RWPE2 (cell line): ENCODE data around the gene MACF1.
"Not testable (repeated sequence)": the region's sequence is repeated elsewhere in the genome, so short reads cannot be mapped to it uniquely, and the experiment has no call there.

Experiments
- ATAC-seq: fragments of 200-7000 bp; cut with Tn5 transposase; 3 replicates; pipeline ENCODE4 v1.9.1; 2021; ENCODE audit warnings: low read depth
- DNase-seq: peaks from one replicate; pipeline ENCODE4 v3.0.0-alpha.2; 2020; ENCODE audit warnings: low spot score
- H3K27ac ChIP-seq: fragments of 450-650 bp; 2 replicates; pipeline ENCODE4 v1.5.1; 2017; ENCODE audit warnings: mild to moderate bottlenecking; ENCODE audit not compliant: poor library complexity, severe bottlenecking
- H3K27me3 ChIP-seq: fragments of 250-450 bp; sonication (Bioruptor Pico); 2 replicates; pipeline ENCODE4 v1.5.1; 2021; ENCODE audit warnings: mild to moderate bottlenecking, moderate library complexity; ENCODE audit not compliant: insufficient read depth, poor library complexity, severe bottlenecking
- H3K36me3 ChIP-seq: fragments of 250-450 bp; sonication (Bioruptor Pico); 2 replicates; pipeline ENCODE4 v1.5.1; 2020; ENCODE audit warnings: low read depth, mild to moderate bottlenecking, moderate library complexity
- H3K4me1 ChIP-seq: fragments of 250-450 bp; sonication (Bioruptor Pico); 2 replicates; pipeline ENCODE4 v1.5.1; 2021; ENCODE audit warnings: mild to moderate bottlenecking, moderate library complexity; ENCODE audit not compliant: insufficient read depth, poor library complexity, severe bottlenecking
- H3K4me3 ChIP-seq: fragments of 250-450 bp; sonication (Bioruptor Pico); 2 replicates; pipeline ENCODE4 v1.5.1; 2021; ENCODE audit warnings: mild to moderate bottlenecking, moderate library complexity; ENCODE audit not compliant: severe bottlenecking
- H3K9me3 ChIP-seq: fragments of 250-450 bp; sonication (Bioruptor Pico); 2 replicates; pipeline ENCODE4 v1.5.1; 2021; ENCODE audit warnings: mild to moderate bottlenecking, moderate library complexity; ENCODE audit not compliant: severe bottlenecking
- TF ChIP-seq, protein P1 (sequence below): fragments of 450-650 bp; IDR thresholded peaks from one replicate; pipeline ENCODE4 v1.5.1; 2017; ENCODE audit warnings: mild to moderate bottlenecking, moderate library complexity; ENCODE audit not compliant: poor library complexity, severe bottlenecking

Gene MACF1

DNA sequence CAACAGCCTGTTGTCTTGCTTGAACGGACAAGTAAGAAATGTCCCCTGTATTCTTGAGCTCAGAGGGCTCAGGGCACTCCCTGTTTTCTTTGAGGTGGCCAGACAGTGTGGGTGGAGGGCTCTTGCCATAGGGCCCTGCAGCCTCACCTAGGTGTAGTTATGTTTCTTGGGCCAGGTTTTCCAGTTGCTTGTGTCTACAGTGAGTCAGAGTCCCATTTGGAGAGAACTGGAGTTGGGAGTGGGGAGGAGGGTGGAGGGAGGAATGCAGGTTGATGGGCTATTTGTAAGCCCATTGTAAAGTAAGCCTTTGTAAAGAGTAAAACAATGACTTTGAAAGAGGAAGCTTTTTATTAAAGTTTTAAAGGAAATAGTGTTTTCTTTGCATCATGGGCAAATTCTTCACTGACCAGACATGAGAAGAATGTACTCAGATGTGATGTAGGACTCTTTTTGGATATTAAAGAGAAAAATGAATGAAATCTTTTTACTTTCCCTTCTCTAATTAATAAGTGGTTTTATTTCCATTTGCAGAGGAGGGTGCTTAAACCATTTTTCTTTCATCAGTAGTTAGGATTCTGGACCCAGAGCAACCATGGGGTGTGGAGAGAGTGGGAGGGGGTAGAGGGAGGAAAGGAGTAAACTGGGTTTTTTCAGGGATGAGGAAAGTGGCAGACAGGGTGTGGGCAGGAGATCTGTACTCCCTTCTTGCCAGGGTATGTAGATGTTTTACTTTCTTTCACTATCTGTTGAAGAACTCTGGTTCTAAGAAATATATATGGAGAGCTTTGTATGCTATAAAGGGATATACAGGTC is 45.1 kb upstream of the MACF1 start:
- Histone ChIP-seq H3K27ac (peak overlapping the region; percentile 97), H3K4me3 (peak overlapping the region; percentile 6), H3K4me1 (peaks cover 54% of the 10 kb centered on the region), H3K27me3 (no peaks in the 10 kb centered on the region), H3K9me3 (no peaks in the 10 kb centered on the region), H3K36me3 (no peaks in the 10 kb centered on the region; the same call in 1 of the 2 replicates)
- ATAC-seq = peak; percentile 89
- peak; percentile 76 for DNase-seq
- TF ChIP-seq, protein P1, sequence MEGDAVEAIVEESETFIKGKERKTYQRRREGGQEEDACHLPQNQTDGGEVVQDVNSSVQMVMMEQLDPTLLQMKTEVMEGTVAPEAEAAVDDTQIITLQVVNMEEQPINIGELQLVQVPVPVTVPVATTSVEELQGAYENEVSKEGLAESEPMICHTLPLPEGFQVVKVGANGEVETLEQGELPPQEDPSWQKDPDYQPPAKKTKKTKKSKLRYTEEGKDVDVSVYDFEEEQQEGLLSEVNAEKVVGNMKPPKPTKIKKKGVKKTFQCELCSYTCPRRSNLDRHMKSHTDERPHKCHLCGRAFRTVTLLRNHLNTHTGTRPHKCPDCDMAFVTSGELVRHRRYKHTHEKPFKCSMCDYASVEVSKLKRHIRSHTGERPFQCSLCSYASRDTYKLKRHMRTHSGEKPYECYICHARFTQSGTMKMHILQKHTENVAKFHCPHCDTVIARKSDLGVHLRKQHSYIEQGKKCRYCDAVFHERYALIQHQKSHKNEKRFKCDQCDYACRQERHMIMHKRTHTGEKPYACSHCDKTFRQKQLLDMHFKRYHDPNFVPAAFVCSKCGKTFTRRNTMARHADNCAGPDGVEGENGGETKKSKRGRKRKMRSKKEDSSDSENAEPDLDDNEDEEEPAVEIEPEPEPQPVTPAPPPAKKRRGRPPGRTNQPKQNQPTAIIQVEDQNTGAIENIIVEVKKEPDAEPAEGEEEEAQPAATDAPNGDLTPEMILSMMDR = no peak

DNA sequence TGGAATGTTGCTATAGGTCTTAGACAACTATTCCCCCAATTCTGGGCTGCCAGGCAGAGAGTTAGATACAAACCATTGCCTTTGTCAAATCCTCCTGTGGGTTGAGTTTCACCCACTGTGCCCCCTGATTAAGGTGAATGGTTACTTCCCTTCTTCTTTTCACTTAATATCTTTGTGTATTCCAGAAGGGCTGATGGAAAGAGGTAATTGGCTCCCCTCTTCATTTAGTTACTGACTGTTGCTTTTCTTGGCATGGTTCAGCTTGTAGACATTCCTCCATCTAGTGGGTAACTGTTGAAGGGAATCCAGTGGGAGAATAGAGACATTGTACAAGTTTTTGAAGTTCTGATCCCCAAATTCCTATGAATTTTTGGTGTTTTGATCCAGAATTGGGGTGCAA is 43.8 kb upstream of the MACF1 start:
- Histone ChIP-seq H3K9me3 (no peaks in the 10 kb centered on the region), H3K27me3 (no peaks in the 10 kb centered on the region), H3K27ac (peak overlapping the region; percentile 97), H3K36me3 (no peaks in the 10 kb centered on the region; the same call in 1 of the 2 replicates), H3K4me3 (no peak overlapping the region), H3K4me1 (peaks cover 52% of the 10 kb centered on the region)
- no peak for ATAC-seq
- no peak for DNase-seq
- TF ChIP-seq, protein P1 = peak; percentile 8

DNA sequence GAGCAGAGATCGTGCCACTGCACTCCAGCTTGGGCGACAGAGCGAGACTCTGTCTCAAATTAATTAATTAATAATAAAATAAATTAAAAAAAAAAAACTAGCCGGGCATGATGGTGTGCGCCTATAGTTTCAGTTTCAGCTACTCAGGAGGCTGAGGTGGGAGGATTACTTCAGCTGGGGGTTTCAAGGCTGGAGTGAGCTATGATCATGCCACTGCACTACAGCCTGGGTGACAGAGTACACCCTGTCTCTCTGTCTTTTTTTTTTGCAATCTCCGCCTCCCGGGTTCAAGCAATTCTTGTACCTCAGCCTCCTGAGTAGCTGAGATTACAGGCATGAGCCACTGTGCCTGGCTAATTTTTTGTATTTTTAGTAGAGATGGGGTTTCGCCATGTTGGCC is 42.7 kb upstream of the MACF1 start:
- H3K4me3 ChIP-seq, H3K9me3 ChIP-seq, H3K36me3 ChIP-seq, H3K27ac ChIP-seq, H3K27me3 ChIP-seq, ATAC-seq, DNase-seq: not testable (repeated sequence)
- H3K4me1 ChIP-seq = peaks cover 53% of the 10 kb centered on the region

DNA sequence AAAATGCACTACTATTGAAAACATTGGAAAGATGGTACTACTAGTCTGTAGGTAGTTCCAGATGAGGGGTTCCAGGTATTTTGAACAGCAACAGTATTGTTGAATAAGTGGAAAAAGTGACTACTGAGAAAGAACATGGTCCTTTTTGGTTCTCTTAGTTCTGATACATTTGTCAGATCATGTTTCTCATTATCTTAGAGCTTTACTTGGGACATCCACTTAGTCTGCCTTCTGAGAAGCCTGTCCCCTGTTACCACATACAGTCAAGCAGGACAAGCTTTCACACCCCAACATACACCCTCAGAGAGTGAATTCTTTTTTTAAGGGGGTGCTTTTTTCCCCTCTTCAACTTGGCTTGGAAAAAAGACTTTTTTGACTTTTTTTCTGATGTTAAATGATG is 41.0 kb upstream of the MACF1 start:
- TF ChIP-seq, protein P1 = no peak
- Histone ChIP-seq H3K27ac (no peak overlapping the region), H3K4me3 (no peak overlapping the region), H3K4me1 (peaks cover 55% of the 10 kb centered on the region), H3K36me3 (no peaks in the 10 kb centered on the region; the same call in 1 of the 2 replicates), H3K27me3 (no peaks in the 10 kb centered on the region), H3K9me3 (no peaks in the 10 kb centered on the region)
- ATAC-seq = no peak
- DNase-seq = no peak

DNA sequence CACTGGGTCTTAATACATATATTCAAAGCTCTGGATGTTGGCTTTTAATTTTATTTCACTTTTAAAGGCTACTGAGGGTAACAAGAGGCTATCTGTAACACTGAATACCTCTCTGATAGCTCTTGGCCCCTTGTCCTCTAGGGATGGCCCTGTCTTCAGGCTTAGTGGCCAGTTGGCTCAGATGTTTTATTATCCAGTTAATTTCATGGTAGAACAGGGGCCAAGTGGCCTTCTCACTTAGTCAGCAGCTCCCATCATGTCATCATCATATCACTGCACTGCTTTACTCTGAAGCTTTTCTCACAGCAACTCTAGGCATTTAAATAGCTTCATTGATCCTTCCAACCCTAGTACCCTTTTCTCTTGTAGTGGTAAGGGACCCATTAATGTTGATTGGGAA is 40.2 kb upstream of the MACF1 start:
- DNase-seq (no peak), ATAC-seq (no peak)
- no peak overlapping the region for H3K4me3 ChIP-seq
- no peaks in the 10 kb centered on the region for H3K27me3 ChIP-seq
- no peaks in the 10 kb centered on the region; the same call in 1 of the 2 replicates for H3K36me3 ChIP-seq
- H3K27ac ChIP-seq = peak overlapping the region; percentile 98
- H3K4me1 ChIP-seq = peaks cover 47% of the 10 kb centered on the region
- H3K9me3 ChIP-seq = no peaks in the 10 kb centered on the region
- TF ChIP-seq, protein P1 = no peak
